Measurements from ENCODE around the gene RIMKLB. TPM values are rescaled to one million over a fixed set of nuclear protein-coding genes. Genes with fewer than 3 reads are reported as not detected.

RIMKLB gene
- total RNA-seq, 4 donors from 2014 or later = 26.6 to 34.5 (median 29.2) TPM

DNA sequence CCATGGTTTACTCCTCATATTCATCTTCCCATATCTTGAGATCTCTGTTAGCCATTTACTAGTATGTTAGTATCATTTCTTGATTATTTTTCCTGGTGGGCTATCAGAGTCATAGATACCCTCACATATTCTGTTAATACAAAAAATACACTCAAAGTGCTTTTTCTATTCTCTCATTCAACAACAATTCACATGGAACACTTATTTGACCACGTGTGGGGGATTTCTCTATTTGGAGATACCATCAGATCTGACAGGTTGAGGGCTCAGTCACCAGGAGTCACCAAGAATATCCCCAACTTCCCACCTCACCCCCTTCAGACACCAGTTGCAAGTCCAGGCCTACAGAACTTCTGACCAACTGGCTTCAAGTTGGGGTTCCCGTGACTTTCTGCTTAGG is 72.7 kb downstream of the RIMKLB start:
- no peaks in the 10 kb centered on the region for H3K27me3 ChIP-seq
- H3K4me3 ChIP-seq = no peak overlapping the region
- intact Hi-C loops (cut with DNase I) = no loop called here
- TF ChIP-seq CTCF (IDR thresholded peaks at IDR 0.05) (no peak), POLR2A (IDR thresholded peaks at IDR 0.05; ENCODE audit: low read depth) (no peak), POLR2AphosphoS5 (IDR thresholded peaks at IDR 0.05) (no peak), EP300 (IDR thresholded peaks at IDR 0.05) (no peak)
- no peak for DNase-seq (ENCODE audit: extremely low spot score)
- no peak overlapping the region for H3K27ac ChIP-seq (replicated peaks in 1 of 4)
- H3K36me3 ChIP-seq = peaks cover 0 to 45% (median 14%) of the 10 kb centered on the region in 4 donors
- WGBS = 95% methylated on average over 2 of the region's 2 CpGs
- H3K9me3 ChIP-seq = no peaks in the 10 kb centered on the region
- peaks cover 0 to 2% (median 0%) of the 10 kb centered on the region in 4 donors for H3K4me1 ChIP-seq

GRCh38 chr12:8771072-8771471 is 73.3 kb downstream of the RIMKLB start:
- Histone ChIP-seq H3K4me1 (peaks cover 0 to 2% (median 0%) of the 10 kb centered on the region in 4 donors), H3K27ac (replicated peaks in 1 of 4) (no peak overlapping the region), H3K36me3 (peaks cover 0 to 48% (median 14%) of the 10 kb centered on the region in 4 donors), H3K4me3 (no peak overlapping the region), H3K27me3 (no peaks in the 10 kb centered on the region), H3K9me3 (no peaks in the 10 kb centered on the region)
- no peak for TF ChIP-seq CTCF (IDR thresholded peaks at IDR 0.05)
- no peak for TF ChIP-seq POLR2A (IDR thresholded peaks at IDR 0.05; ENCODE audit: low read depth)
- no peak for TF ChIP-seq POLR2AphosphoS5 (IDR thresholded peaks at IDR 0.05)
- no peak for TF ChIP-seq EP300 (IDR thresholded peaks at IDR 0.05)
- 90% methylated on average over 1 of the region's 1 CpG for WGBS
- intact Hi-C loops (cut with DNase I) = no loop called here
- DNase-seq (ENCODE audit: extremely low spot score) = no peak

- H3K36me3 ChIP-seq = peaks cover 0 to 37% (median 6%) of the 10 kb centered on the region in 4 donors
- intact Hi-C loops (cut with DNase I) = no loop called here
- no peaks in the 10 kb centered on the region for H3K27me3 ChIP-seq
- no peak overlapping the region for H3K4me3 ChIP-seq
- H3K4me1 ChIP-seq = peaks cover 0 to under 1% (median 0%) of the 10 kb centered on the region in 4 donors
- DNase-seq (ENCODE audit: extremely low spot score) = no peak
- TF ChIP-seq POLR2AphosphoS5 (IDR thresholded peaks at IDR 0.05) (no peak), EP300 (IDR thresholded peaks at IDR 0.05) (no peak), CTCF (IDR thresholded peaks at IDR 0.05) (no peak), POLR2A (IDR thresholded peaks at IDR 0.05; ENCODE audit: low read depth) (no peak)
- 90% methylated on average over 10 of the region's 10 CpGs for WGBS
- no peaks in the 10 kb centered on the region for H3K9me3 ChIP-seq
- no peak overlapping the region for H3K27ac ChIP-seq (replicated peaks in 1 of 4)
Observed at GRCh38 chr12:8773461-8773860, 75.7 kb downstream of the RIMKLB start.

DNA sequence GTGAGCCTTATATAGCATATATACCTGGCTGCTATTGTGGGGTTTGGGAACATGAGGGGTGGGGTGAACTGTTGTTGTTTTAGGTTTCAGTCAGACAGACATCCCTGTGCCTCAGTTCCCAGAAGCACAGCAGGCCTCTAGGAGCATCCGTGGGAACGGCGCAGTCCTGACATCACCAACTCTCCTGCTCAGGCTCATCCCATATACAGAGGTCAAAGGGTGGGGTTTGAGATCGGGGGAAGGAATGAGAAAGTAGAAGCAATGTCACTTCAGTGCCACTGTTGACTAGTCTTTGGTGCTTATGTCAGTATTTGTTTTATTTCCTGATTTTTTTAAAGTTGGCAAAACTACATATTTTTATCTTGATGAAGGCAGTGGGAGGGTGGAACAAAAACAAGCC is 81.5 kb downstream of the RIMKLB start:
- intact Hi-C loops (cut with DNase I) = no loop called here

GRCh38 chr12:8779862-8780261 is 82.1 kb downstream of the RIMKLB start:
- TF ChIP-seq CTCF (IDR thresholded peaks at IDR 0.05) = no peak
- no peak for TF ChIP-seq POLR2A (IDR thresholded peaks at IDR 0.05; ENCODE audit: low read depth)
- no peak for TF ChIP-seq EP300 (IDR thresholded peaks at IDR 0.05)
- no peak for TF ChIP-seq POLR2AphosphoS5 (IDR thresholded peaks at IDR 0.05)

More for the DNA sequence above, 81.5 kb downstream of the RIMKLB start:
- H3K4me1 ChIP-seq = peaks cover 3 to 17% (median 7%) of the 10 kb centered on the region in 4 donors
- H3K27ac ChIP-seq (replicated peaks in 1 of 4) = no peak overlapping the region
- WGBS = 88% methylated on average over 4 of the region's 4 CpGs
- no peaks in the 10 kb centered on the region for H3K27me3 ChIP-seq
- H3K4me3 ChIP-seq = no peak overlapping the region
- H3K36me3 ChIP-seq = peaks cover 0 to 39% (median 11%) of the 10 kb centered on the region in 4 donors
- no peak for DNase-seq (ENCODE audit: extremely low spot score)
- no peak for TF ChIP-seq EP300 (IDR thresholded peaks at IDR 0.05)
- TF ChIP-seq POLR2AphosphoS5 (IDR thresholded peaks at IDR 0.05) = no peak
- no peak for TF ChIP-seq POLR2A (IDR thresholded peaks at IDR 0.05; ENCODE audit: low read depth)
- H3K9me3 ChIP-seq = no peaks in the 10 kb centered on the region

More at GRCh38 chr12:8779862-8780261, 82.1 kb downstream of the RIMKLB start:
- Histone ChIP-seq H3K4me1 (peaks cover 3 to 17% (median 7%) of the 10 kb centered on the region in 4 donors), H3K9me3 (no peaks in the 10 kb centered on the region), H3K36me3 (peaks cover 0 to 40% (median 11%) of the 10 kb centered on the region in 4 donors), H3K4me3 (no peak overlapping the region), H3K27ac (replicated peaks in 1 of 4) (no peak overlapping the region), H3K27me3 (no peaks in the 10 kb centered on the region)
- WGBS = 85% methylated on average over 2 of the region's 2 CpGs
- DNase-seq (ENCODE audit: extremely low spot score) = no peak
- intact Hi-C loops (cut with DNase I) = no loop called here
